Suprapubic skin (tissue), 4 donors: ENCODE data around the gene PPP1R12B. TPM values are rescaled to one million over a fixed set of nuclear protein-coding genes. Genes with fewer than 3 reads are reported as not detected.

Source experiments
- DNase-seq, 2 donors: peaks; one replicate each; pipeline ENCODE4 v3.0.0-alpha.2; 2019; ENCODE audit warnings: low spot score in 2 of 2
- H3K27ac ChIP-seq: fragments of 200-600 bp; sonication (generic); one replicate; pipeline ENCODE4 v1.5.1; 2019
- H3K27me3 ChIP-seq: fragments of 200-600 bp; sonication (generic); one replicate; pipeline ENCODE4 v1.5.1; 2019
- H3K36me3 ChIP-seq: fragments of 200-600 bp; sonication (generic); one replicate; pipeline ENCODE4 v1.5.1; 2019
- H3K4me1 ChIP-seq: fragments of 200-600 bp; sonication (generic); one replicate; pipeline ENCODE4 v1.5.1; 2019
- H3K4me3 ChIP-seq: fragments of 200-600 bp; sonication (generic); one replicate; pipeline ENCODE4 v1.5.1; 2019; ENCODE audit warnings: mild to moderate bottlenecking
- H3K9me3 ChIP-seq: fragments of 200-600 bp; sonication (generic); one replicate; pipeline ENCODE4 v1.5.1; 2019
- EP300 ChIP-seq: sonication (generic); formaldehyde crosslinking; IDR thresholded peaks from one replicate; pipeline ENCODE4 v1.6.1; 2017; ENCODE audit warnings: antibody characterized with exemption
- POLR2A ChIP-seq, 2 donors: fragments of 450-650 bp; IDR thresholded peaks; one replicate each; pipeline ENCODE4 v1.6.1; 2017; ENCODE audit warnings: antibody characterized with exemption in 2 of 2, mild to moderate bottlenecking in 2 of 2, moderate library complexity in 2 of 2
- POLR2AphosphoS5 ChIP-seq, 3 donors: sonication (generic); formaldehyde crosslinking; IDR thresholded peaks; one replicate each; pipeline ENCODE4 v1.6.1; 2017; ENCODE audit warnings: antibody characterized with exemption in 3 of 3
- WGBS: methylation state at CpG from one replicate; pipeline ENCODE4 v1.1.5; 2018; 5-methylcytosine and 5-hydroxymethylcytosine counted together
- total RNA-seq, 4 donors: library from RNA; depleted of rRNA; stranded (reverse); fragments of >200 nt; gene quantifications; one replicate each; pipeline ENCODE4 v1.1.0, GENCODE V29; 2016
- TF ChIP-seq, protein P1 (sequence below), 2 donors: fragments of 200-600 bp in 1 of 2; fragments of 450-650 bp in 1 of 2; sonication (generic) in 1 of 2; IDR thresholded peaks; one replicate each; pipeline ENCODE4 v1.5.1; 2016 to 2019; ENCODE audit warnings: antibody characterized with exemption in 2 of 2, mild to moderate bottlenecking in 1 of 2, moderate library complexity in 1 of 2

PPP1R12B gene
- total RNA-seq, 4 donors from 2014 or later = 28.4 to 90.7 (median 30.8) TPM

- Histone ChIP-seq H3K4me1 (no peaks in the 10 kb centered on the region), H3K27me3 (no peaks in the 10 kb centered on the region), H3K27ac (no peak overlapping the region), H3K4me3 (no peak overlapping the region), H3K36me3 (no peaks in the 10 kb centered on the region), H3K9me3 (no peaks in the 10 kb centered on the region)
- TF ChIP-seq, protein P1, sequence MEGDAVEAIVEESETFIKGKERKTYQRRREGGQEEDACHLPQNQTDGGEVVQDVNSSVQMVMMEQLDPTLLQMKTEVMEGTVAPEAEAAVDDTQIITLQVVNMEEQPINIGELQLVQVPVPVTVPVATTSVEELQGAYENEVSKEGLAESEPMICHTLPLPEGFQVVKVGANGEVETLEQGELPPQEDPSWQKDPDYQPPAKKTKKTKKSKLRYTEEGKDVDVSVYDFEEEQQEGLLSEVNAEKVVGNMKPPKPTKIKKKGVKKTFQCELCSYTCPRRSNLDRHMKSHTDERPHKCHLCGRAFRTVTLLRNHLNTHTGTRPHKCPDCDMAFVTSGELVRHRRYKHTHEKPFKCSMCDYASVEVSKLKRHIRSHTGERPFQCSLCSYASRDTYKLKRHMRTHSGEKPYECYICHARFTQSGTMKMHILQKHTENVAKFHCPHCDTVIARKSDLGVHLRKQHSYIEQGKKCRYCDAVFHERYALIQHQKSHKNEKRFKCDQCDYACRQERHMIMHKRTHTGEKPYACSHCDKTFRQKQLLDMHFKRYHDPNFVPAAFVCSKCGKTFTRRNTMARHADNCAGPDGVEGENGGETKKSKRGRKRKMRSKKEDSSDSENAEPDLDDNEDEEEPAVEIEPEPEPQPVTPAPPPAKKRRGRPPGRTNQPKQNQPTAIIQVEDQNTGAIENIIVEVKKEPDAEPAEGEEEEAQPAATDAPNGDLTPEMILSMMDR (IDR thresholded peaks at IDR 0.05) = no peak
- no peak for TF ChIP-seq POLR2AphosphoS5 (IDR thresholded peaks at IDR 0.05)
- no peak for TF ChIP-seq EP300
- TF ChIP-seq POLR2A (IDR thresholded peaks at IDR 0.05) = no peak
- peak; percentile 10 to 23 for DNase-seq
Measured at GRCh38 chr1:202316186-202316585, 32.3 kb upstream of the PPP1R12B start.

- Histone ChIP-seq H3K27me3 (no peaks in the 10 kb centered on the region), H3K27ac (no peak overlapping the region), H3K4me1 (no peaks in the 10 kb centered on the region), H3K9me3 (no peaks in the 10 kb centered on the region), H3K4me3 (no peak overlapping the region), H3K36me3 (no peaks in the 10 kb centered on the region)
- TF ChIP-seq POLR2AphosphoS5 (IDR thresholded peaks at IDR 0.05) (no peak), POLR2A (IDR thresholded peaks at IDR 0.05) (no peak), EP300 (no peak)
- TF ChIP-seq, protein P1 (IDR thresholded peaks at IDR 0.05) = no peak
- DNase-seq = peak; percentile 43 to 73
- WGBS = 94% methylated on average over 23 of the region's 52 CpGs
Measured at GRCh38 chr1:202317941-202318925, 30.3 kb upstream of the PPP1R12B start.

DNA sequence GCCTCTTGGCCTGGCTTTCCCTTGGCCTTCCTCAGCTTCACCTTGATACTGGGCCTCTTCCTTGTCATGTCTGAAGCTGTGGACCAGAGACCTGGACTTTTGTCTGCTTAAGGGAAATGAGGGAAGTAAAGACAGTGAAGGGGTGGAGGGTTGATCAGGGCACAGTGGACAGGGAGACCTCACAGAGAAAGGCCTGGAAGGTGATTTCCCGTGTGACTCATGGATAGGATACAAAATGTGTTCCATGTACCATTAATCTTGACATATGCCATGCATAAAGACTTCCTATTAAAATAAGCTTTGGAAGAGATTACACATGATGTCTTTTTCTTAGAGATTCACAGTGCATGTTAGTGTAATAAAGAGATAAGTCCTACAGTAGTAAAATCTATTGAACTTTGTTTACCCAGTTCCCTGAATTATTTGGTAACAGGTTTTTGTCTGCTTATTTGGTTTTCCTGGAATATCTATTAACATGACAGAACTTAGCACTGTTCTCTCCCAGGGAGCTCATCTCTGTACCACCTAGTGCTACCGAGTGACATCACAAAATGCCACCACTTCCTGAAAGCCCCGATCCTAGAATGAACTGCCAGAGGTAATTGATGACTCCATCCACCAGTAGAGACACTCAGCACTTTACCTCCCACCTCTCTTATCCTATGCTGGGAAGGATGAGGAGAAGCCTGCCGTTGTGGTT lies 29.0 kb upstream of the PPP1R12B start:
- TF ChIP-seq POLR2AphosphoS5 (IDR thresholded peaks at IDR 0.05) (no peak), POLR2A (IDR thresholded peaks at IDR 0.05) (no peak), EP300 (no peak)
- TF ChIP-seq, protein P1 (IDR thresholded peaks at IDR 0.05) = no peak
- Histone ChIP-seq H3K4me3 (no peak overlapping the region), H3K36me3 (no peaks in the 10 kb centered on the region), H3K4me1 (no peaks in the 10 kb centered on the region), H3K9me3 (no peaks in the 10 kb centered on the region), H3K27ac (no peak overlapping the region), H3K27me3 (no peaks in the 10 kb centered on the region)
- peak; percentile 7 to 16 for DNase-seq
- WGBS = 81% methylated on average over 4 of the region's 4 CpGs

DNA sequence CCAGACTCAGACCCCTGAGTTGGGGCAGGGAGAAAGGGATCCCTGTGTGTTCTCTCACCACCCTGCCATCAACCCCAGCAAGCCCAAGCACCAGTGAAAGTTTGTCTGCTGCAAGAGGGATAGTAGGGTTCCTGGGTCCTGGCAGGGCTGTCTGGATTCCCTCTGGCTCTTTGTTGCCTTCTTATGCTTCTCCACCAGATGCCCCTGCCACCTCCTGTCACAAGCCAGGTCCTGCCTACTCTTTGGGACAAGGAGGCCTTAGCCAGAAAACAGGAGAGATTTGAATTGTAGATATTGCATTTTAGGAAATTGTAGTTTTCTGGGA lies 28.5 kb upstream of the PPP1R12B start:
- TF ChIP-seq EP300 (no peak), POLR2A (IDR thresholded peaks at IDR 0.05) (no peak), POLR2AphosphoS5 (IDR thresholded peaks at IDR 0.05) (no peak)
- TF ChIP-seq, protein P1 (IDR thresholded peaks at IDR 0.05) = no peak

GRCh38 chr1:202323731-202324130 lies 24.8 kb upstream of the PPP1R12B start:
- TF ChIP-seq EP300 (no peak), POLR2AphosphoS5 (IDR thresholded peaks at IDR 0.05) (no peak), POLR2A (IDR thresholded peaks at IDR 0.05) (no peak)
- 59% methylated on average over 4 of the region's 4 CpGs for WGBS
- peak; percentile 4 to 35 for DNase-seq

More for the DNA sequence above, 28.5 kb upstream of the PPP1R12B start:
- peak; percentile 27 to 43 for DNase-seq
- Histone ChIP-seq H3K4me3 (no peak overlapping the region), H3K36me3 (no peaks in the 10 kb centered on the region), H3K27ac (no peak overlapping the region), H3K27me3 (no peaks in the 10 kb centered on the region), H3K4me1 (no peaks in the 10 kb centered on the region), H3K9me3 (no peaks in the 10 kb centered on the region)

More at GRCh38 chr1:202323731-202324130, 24.8 kb upstream of the PPP1R12B start:
- Histone ChIP-seq H3K27me3 (no peaks in the 10 kb centered on the region), H3K4me1 (no peaks in the 10 kb centered on the region), H3K9me3 (no peaks in the 10 kb centered on the region), H3K27ac (no peak overlapping the region), H3K4me3 (no peak overlapping the region), H3K36me3 (no peaks in the 10 kb centered on the region)
